ENCODE results near the gene KDM7A. TPM values are rescaled to one million over a fixed set of nuclear protein-coding genes. Genes with fewer than 3 reads are reported as not detected.

The KDM7A gene
- total RNA-seq, 1 experiment from 2014 or later = 6.6 TPM

DNA sequence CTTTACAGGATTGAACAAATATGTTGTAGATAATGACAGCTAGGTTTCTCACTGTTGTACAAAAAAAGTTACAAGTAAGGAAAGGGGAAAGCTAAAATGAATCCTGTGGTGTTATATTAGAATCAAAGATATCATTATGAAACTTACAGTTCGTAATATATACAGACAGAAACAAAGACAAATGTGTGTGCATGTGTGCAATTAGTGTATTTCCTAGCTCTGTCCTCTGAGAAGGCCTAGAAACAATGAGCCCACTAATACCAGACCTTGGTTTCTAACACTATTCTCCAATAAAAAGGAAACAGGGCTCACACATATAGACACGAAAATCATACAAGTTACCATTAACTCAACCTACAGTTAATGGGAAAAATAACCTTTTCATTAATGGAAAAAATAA, 8.0 kb downstream of the KDM7A start:
- Histone ChIP-seq H4K20me1 (ENCODE audit: control insufficient read depth, insufficient read depth, insufficient read length) (no peaks in the 10 kb centered on the region), H3K23me2 (ENCODE audit: insufficient read length, low read depth, low read length, poor library complexity, severe bottlenecking) (no peaks in the 10 kb centered on the region), H3K4me2 (ENCODE audit: insufficient read depth, insufficient read length, low read length) (no peak overlapping the region), H3K9ac (ENCODE audit: extremely low read depth, insufficient read length, low read length) (no peak overlapping the region), H2BK20ac (ENCODE audit: low read depth, low read length, poor library complexity, severe bottlenecking) (no peak overlapping the region), H2BK12ac (ENCODE audit: insufficient read length, low read depth, low read length) (no peak overlapping the region), H3K27ac (ENCODE audit: insufficient read length, low read depth, low read length) (no peak overlapping the region), H3K23ac (ENCODE audit: insufficient read length, low read depth, low read length) (no peak overlapping the region), H3T11ph (ENCODE audit: low read length) (no peak overlapping the region), H3K4me1 (ENCODE audit: insufficient read depth, low read length) (no peaks in the 10 kb centered on the region), H3K18ac (ENCODE audit: insufficient read length, low read depth, low read length) (no peak overlapping the region), H4K5ac (ENCODE audit: insufficient read length, low read depth, low read length) (no peak overlapping the region), H3K79me2 (ENCODE audit: insufficient read depth, low read length) (peaks cover 3% of the 10 kb centered on the region; the same call in 1 of the 2 replicates), H4K91ac (ENCODE audit: insufficient read length, low read depth, low read length) (no peak overlapping the region), H3K56ac (ENCODE audit: insufficient read length, low read depth, low read length) (no peak overlapping the region), H2BK120ac (ENCODE audit: low read depth, low read length, poor library complexity, severe bottlenecking) (no peak overlapping the region), H3K27me3 (ENCODE audit: insufficient read depth, low read length) (no peaks in the 10 kb centered on the region), H4K8ac (replicated peaks; ENCODE audit: insufficient read length, low read depth, low read length) (no peak overlapping the region), H3K79me1 (ENCODE audit: insufficient read depth, low read depth, low read length, poor library complexity, severe bottlenecking) (peaks cover 3% of the 10 kb centered on the region), H3K9me3 (ENCODE audit: control insufficient read depth, low read depth, low read length) (no peaks in the 10 kb centered on the region), H3K4ac (ENCODE audit: low read depth, low read length) (no peak overlapping the region), H2AK5ac (ENCODE audit: insufficient read length, low read length) (no peak overlapping the region), H3K14ac (ENCODE audit: insufficient read depth, low read length) (no peak overlapping the region), H2AFZ (ENCODE audit: low read length) (no peak overlapping the region), H2BK5ac (ENCODE audit: insufficient read length, low read length) (no peak overlapping the region), H2BK15ac (ENCODE audit: low read depth, low read length) (no peak overlapping the region)
- no CpG with 5 or more reads among the region's 2 CpGs for whole genome bisulfite sequencing (ENCODE audit: extremely low coverage, insufficient read length, low lambda C conversion rate)
- Mint-ChIP-seq H3K27me3 (ENCODE audit: low read depth) (no peaks in the 10 kb centered on the region), H3K36me3 (ENCODE audit: insufficient read depth in 1 of 3, low read depth in 3 of 3) (no peaks in the 10 kb centered on the region), H3K4me3 (no peak overlapping the region), H3K4me1 (peaks cover 16 to 17% of the 10 kb centered on the region in 2 experiments), H3K9me3 (no peaks in the 10 kb centered on the region), H3K27ac (no peak overlapping the region)
- TF ChIP-seq, protein P1, sequence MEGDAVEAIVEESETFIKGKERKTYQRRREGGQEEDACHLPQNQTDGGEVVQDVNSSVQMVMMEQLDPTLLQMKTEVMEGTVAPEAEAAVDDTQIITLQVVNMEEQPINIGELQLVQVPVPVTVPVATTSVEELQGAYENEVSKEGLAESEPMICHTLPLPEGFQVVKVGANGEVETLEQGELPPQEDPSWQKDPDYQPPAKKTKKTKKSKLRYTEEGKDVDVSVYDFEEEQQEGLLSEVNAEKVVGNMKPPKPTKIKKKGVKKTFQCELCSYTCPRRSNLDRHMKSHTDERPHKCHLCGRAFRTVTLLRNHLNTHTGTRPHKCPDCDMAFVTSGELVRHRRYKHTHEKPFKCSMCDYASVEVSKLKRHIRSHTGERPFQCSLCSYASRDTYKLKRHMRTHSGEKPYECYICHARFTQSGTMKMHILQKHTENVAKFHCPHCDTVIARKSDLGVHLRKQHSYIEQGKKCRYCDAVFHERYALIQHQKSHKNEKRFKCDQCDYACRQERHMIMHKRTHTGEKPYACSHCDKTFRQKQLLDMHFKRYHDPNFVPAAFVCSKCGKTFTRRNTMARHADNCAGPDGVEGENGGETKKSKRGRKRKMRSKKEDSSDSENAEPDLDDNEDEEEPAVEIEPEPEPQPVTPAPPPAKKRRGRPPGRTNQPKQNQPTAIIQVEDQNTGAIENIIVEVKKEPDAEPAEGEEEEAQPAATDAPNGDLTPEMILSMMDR (conservative IDR thresholded peaks at IDR 0.05) = no peak
- DNase-seq = no peak

All from H9 (cell line).